ENCODE results near the gene TICRR. TPM values are rescaled to one million over a fixed set of nuclear protein-coding genes. Genes with fewer than 3 reads are reported as not detected.

The TICRR gene
- total RNA-seq, 1 experiment from 2014 or later = 37.4 TPM

DNA sequence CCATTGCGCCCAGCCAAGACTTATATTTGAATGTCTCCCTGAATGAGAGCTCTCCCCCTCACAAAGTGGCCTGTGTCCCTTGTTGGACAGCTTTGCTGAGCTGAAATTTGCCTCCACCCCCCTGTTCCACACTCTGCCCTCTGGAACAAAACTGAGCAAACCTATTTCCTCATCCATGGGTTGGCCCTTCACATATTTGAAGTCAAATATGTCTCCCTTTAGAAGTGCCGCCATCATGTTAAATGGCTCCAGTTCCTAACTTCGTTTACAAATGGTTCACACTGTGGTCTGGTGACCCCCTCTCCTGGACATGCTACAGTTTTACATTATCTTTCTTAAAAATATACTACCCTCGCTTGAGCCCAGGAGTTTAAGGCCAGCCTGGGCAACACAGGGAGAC is 99.3 kb downstream of the TICRR start:
- Mint-ChIP-seq H3K27me3 (ENCODE audit: low read depth) (no peaks in the 10 kb centered on the region), H3K27ac (no peak overlapping the region), H3K36me3 (no peaks in the 10 kb centered on the region), H3K9me3 (no peaks in the 10 kb centered on the region), H3K4me1 (no peaks in the 10 kb centered on the region; the same call in 1 of the 2 replicates), H3K4me3 (no peak overlapping the region)
- DNase-seq (ENCODE audit: low spot score) = no peak
- ChIA-PET CTCF (interaction anchor here (0.8 to 1.9 kb wide), 3 partner anchors 27 to 316 kb away, joined by 3 to 5 read pairs (median 5); no protein-coding TSS in a partner anchor), POLR2A (no interaction called here)
- ATAC-seq = no peak
- no peak for TF ChIP-seq OVOL2 (CRISPR knock-in tag; IDR thresholded peaks at IDR 0.05; ENCODE audit: borderline replicate concordance)
- no peak for TF ChIP-seq GTF2I (CRISPR knock-in tag; conservative IDR thresholded peaks at IDR 0.05)
- TF ChIP-seq ZNF263 (CRISPR knock-in tag; IDR thresholded peaks at IDR 0.05; ENCODE audit: low read depth) = no peak
- no peak for TF ChIP-seq RELA (CRISPR knock-in tag; IDR thresholded peaks at IDR 0.05; ENCODE audit: borderline replicate concordance)
- no peak for TF ChIP-seq SP1 (CRISPR knock-in tag; conservative IDR thresholded peaks at IDR 0.05)
- TF ChIP-seq, protein P1, sequence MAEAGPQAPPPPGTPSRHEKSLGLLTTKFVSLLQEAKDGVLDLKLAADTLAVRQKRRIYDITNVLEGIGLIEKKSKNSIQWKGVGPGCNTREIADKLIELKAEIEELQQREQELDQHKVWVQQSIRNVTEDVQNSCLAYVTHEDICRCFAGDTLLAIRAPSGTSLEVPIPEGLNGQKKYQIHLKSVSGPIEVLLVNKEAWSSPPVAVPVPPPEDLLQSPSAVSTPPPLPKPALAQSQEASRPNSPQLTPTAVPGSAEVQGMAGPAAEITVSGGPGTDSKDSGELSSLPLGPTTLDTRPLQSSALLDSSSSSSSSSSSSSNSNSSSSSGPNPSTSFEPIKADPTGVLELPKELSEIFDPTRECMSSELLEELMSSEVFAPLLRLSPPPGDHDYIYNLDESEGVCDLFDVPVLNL (CRISPR knock-in tag; IDR thresholded peaks at IDR 0.05; ENCODE audit: borderline replicate concordance, low read depth) = no peak
- TF ChIP-seq TEAD4 (CRISPR knock-in tag; IDR thresholded peaks at IDR 0.05) = no peak
- TF ChIP-seq ZBTB21 (CRISPR knock-in tag; IDR thresholded peaks at IDR 0.05; ENCODE audit: borderline replicate concordance) = no peak
- no peak for TF ChIP-seq MYBL2 (CRISPR knock-in tag; IDR thresholded peaks at IDR 0.05)
- TF ChIP-seq, protein P2, sequence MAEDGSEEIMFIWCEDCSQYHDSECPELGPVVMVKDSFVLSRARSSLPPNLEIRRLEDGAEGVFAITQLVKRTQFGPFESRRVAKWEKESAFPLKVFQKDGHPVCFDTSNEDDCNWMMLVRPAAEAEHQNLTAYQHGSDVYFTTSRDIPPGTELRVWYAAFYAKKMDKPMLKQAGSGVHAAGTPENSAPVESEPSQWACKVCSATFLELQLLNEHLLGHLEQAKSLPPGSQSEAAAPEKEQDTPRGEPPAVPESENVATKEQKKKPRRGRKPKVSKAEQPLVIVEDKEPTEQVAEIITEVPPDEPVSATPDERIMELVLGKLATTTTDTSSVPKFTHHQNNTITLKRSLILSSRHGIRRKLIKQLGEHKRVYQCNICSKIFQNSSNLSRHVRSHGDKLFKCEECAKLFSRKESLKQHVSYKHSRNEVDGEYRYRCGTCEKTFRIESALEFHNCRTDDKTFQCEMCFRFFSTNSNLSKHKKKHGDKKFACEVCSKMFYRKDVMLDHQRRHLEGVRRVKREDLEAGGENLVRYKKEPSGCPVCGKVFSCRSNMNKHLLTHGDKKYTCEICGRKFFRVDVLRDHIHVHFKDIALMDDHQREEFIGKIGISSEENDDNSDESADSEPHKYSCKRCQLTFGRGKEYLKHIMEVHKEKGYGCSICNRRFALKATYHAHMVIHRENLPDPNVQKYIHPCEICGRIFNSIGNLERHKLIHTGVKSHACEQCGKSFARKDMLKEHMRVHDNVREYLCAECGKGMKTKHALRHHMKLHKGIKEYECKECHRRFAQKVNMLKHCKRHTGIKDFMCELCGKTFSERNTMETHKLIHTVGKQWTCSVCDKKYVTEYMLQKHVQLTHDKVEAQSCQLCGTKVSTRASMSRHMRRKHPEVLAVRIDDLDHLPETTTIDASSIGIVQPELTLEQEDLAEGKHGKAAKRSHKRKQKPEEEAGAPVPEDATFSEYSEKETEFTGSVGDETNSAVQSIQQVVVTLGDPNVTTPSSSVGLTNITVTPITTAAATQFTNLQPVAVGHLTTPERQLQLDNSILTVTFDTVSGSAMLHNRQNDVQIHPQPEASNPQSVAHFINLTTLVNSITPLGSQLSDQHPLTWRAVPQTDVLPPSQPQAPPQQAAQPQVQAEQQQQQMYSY (CRISPR knock-in tag; IDR thresholded peaks at IDR 0.05) = no peak
- TF ChIP-seq, protein P3, sequence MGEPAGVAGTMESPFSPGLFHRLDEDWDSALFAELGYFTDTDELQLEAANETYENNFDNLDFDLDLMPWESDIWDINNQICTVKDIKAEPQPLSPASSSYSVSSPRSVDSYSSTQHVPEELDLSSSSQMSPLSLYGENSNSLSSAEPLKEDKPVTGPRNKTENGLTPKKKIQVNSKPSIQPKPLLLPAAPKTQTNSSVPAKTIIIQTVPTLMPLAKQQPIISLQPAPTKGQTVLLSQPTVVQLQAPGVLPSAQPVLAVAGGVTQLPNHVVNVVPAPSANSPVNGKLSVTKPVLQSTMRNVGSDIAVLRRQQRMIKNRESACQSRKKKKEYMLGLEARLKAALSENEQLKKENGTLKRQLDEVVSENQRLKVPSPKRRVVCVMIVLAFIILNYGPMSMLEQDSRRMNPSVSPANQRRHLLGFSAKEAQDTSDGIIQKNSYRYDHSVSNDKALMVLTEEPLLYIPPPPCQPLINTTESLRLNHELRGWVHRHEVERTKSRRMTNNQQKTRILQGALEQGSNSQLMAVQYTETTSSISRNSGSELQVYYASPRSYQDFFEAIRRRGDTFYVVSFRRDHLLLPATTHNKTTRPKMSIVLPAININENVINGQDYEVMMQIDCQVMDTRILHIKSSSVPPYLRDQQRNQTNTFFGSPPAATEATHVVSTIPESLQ (CRISPR knock-in tag; IDR thresholded peaks at IDR 0.05) = no peak
- TF ChIP-seq PRRX2 (CRISPR knock-in tag; IDR thresholded peaks at IDR 0.05) = no peak

DNA sequence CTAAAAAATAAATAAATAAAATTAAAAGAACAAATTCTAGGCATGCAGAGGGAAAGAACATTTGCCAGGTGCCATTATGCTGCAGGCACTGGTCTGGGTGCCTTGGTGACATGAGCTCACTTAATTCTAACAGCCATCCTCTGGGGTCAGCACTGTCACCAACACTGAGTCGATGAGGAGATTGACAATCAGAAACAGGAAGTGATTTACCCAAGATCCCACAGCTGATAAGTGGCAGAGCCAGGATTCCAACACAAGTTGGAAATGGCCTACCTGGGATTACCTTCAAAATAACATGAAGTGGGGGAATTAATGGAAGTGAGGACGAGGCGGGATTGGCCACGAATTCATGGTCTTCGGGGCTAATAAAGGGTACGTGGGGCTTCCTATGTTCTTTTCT is 100.3 kb downstream of the TICRR start:
- Mint-ChIP-seq H3K27me3 (ENCODE audit: low read depth) (no peaks in the 10 kb centered on the region), H3K4me1 (no peaks in the 10 kb centered on the region; the same call in 1 of the 2 replicates), H3K27ac (no peak overlapping the region), H3K4me3 (no peak overlapping the region), H3K36me3 (no peaks in the 10 kb centered on the region), H3K9me3 (no peaks in the 10 kb centered on the region)
- no peak for DNase-seq (ENCODE audit: low spot score)
- POLR2A ChIA-PET = no interaction called here
- TF ChIP-seq HMGA2 (CRISPR knock-in tag; IDR thresholded peaks at IDR 0.05) (no peak), TP53 (CRISPR knock-in tag; IDR thresholded peaks at IDR 0.05) (no peak), FOXK1 (CRISPR knock-in tag; IDR thresholded peaks at IDR 0.05) (no peak), CREB1 (CRISPR knock-in tag; IDR thresholded peaks at IDR 0.05) (no peak), FOXP1 (CRISPR knock-in tag; IDR thresholded peaks at IDR 0.05; ENCODE audit: borderline replicate concordance) (no peak), SOX15 (CRISPR knock-in tag; IDR thresholded peaks at IDR 0.05) (no peak)
- CTCF ChIA-PET = interaction anchor here (0.7 to 1.3 kb wide), 2 partner anchors 42 to 199 kb away, joined by 5 read pairs; no protein-coding TSS in a partner anchor
- ATAC-seq = no peak

Data from WTC11 (cell line).